Measurements from ENCODE around the gene NOS3. TPM values are rescaled to one million over a fixed set of nuclear protein-coding genes. Genes with fewer than 3 reads are reported as not detected.

NOS3 gene
- total and polyA plus RNA-seq, 9 of the 15 experiments (the other 6 are each of a cell fraction or from before 2014, with no cell fraction given) = 1.1 to 121 (median 23.6) TPM

DNA sequence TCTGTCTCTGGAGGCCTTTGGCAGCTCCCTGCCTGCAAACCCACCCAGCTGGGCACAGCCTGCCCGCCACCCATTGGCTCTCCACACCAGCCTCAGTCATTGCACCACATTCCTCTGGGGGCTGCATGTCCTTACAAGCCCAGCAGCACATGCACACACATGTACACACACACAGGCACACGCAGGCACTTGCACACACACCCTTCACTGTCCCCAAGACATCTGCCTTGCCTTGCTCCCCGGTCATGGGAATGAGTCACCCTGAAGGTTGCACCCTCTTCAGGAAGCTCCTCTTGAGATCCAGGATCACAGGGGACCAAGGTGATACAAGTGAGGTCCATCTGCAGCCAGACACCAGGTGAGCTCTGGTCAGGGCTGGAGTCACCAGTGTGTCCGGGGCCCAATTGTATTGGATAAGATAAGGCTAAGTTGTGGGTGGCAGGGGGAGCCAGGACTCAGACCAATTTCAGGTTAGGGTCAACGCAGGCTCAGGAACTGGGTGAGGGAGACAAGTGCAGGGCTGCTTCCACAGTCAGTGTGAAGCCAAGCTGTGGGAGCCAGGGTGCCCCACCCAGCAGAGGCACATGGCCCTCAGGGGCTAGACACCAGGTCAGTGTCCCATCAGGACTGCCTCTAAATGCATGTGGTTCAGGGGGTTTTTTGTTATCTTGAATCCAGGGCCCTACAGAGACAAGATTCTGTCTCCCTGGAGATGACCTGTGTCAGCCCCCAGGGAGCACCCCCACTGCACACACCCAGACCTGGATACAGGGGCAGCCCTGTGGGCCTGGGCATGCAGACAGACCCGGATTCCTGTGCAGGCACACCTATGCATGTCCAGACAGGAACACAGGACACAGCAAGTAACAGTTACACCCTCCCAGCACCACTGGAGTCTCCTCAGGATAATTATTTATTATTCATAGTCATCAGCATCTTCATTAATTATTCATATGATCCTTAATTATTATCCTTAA, 46.5 kb upstream of the NOS3 start (continued):
- TF ChIP-seq, protein P1, sequence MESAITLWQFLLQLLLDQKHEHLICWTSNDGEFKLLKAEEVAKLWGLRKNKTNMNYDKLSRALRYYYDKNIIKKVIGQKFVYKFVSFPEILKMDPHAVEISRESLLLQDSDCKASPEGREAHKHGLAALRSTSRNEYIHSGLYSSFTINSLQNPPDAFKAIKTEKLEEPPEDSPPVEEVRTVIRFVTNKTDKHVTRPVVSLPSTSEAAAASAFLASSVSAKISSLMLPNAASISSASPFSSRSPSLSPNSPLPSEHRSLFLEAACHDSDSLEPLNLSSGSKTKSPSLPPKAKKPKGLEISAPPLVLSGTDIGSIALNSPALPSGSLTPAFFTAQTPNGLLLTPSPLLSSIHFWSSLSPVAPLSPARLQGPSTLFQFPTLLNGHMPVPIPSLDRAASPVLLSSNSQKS (CRISPR knock-in tag; IDR thresholded peaks at IDR 0.05) = no peak
- TF ChIP-seq ZNF785 (CRISPR knock-in tag; IDR thresholded peaks at IDR 0.05) = no peak
- no peak for TF ChIP-seq ZNF384 (IDR thresholded peaks at IDR 0.05; ENCODE audit: low read depth, low read length)
- no peak for TF ChIP-seq STAT5B (CRISPR knock-in tag; IDR thresholded peaks at IDR 0.05)
- no peak for TF ChIP-seq XRCC5 (IDR thresholded peaks at IDR 0.05; ENCODE audit: low read depth, low read length)
- TF ChIP-seq MEIS2 (IDR thresholded peaks at IDR 0.05; ENCODE audit: partially characterized antibody) = no peak
- TF ChIP-seq HCFC1 (IDR thresholded peaks at IDR 0.05; ENCODE audit: low read depth, low read length) = no peak
- no peak for TF ChIP-seq NFATC3 (IDR thresholded peaks at IDR 0.05)
- peak; percentile 76 for TF ChIP-seq POLR2B (IDR thresholded peaks at IDR 0.05; ENCODE audit: low read depth, partially characterized antibody)
- TF ChIP-seq JUND (IDR thresholded peaks at IDR 0.05; ENCODE audit: borderline replicate concordance, low read depth, low read length) = peak; percentile 70; the same call in 1 of the 2 replicates
- TF ChIP-seq JUND (tag; IDR thresholded peaks at IDR 0.05; ENCODE audit: borderline replicate concordance, low read depth, low read length) = peak; percentile 75; the same call in 2 of the 3 replicates
- TF ChIP-seq, protein P2, sequence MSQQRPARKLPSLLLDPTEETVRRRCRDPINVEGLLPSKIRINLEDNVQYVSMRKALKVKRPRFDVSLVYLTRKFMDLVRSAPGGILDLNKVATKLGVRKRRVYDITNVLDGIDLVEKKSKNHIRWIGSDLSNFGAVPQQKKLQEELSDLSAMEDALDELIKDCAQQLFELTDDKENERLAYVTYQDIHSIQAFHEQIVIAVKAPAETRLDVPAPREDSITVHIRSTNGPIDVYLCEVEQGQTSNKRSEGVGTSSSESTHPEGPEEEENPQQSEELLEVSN (IDR thresholded peaks at IDR 0.05; ENCODE audit: borderline replicate concordance in 1 of 2, extremely low read depth in 1 of 2, insufficient read depth in 1 of 2, insufficient read length in 1 of 2, low read depth in 1 of 2, low read length in 1 of 2, poor library complexity in 1 of 2, severe bottlenecking in 1 of 2) = no peak
- TF ChIP-seq, protein P3, sequence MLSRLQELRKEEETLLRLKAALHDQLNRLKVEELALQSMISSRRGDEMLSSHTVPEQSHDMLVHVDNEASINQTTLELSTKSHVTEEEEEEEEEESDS (CRISPR knock-in tag; IDR thresholded peaks at IDR 0.05) = no peak
- no peak for TF ChIP-seq ZNF232 (CRISPR knock-in tag; IDR thresholded peaks at IDR 0.05)
- no peak for TF ChIP-seq HNRNPK (IDR thresholded peaks at IDR 0.05; ENCODE audit: low read depth, low read length, poor library complexity, severe bottlenecking)
- 0 out of 2 replicates have a peak, but pooled peaks have one; percentile 21 for TF ChIP-seq ZNF717 (CRISPR knock-in tag; IDR thresholded peaks at IDR 0.05)
- no peak for TF ChIP-seq HDAC8 (tag; IDR thresholded peaks at IDR 0.05)
- TF ChIP-seq, protein P4, sequence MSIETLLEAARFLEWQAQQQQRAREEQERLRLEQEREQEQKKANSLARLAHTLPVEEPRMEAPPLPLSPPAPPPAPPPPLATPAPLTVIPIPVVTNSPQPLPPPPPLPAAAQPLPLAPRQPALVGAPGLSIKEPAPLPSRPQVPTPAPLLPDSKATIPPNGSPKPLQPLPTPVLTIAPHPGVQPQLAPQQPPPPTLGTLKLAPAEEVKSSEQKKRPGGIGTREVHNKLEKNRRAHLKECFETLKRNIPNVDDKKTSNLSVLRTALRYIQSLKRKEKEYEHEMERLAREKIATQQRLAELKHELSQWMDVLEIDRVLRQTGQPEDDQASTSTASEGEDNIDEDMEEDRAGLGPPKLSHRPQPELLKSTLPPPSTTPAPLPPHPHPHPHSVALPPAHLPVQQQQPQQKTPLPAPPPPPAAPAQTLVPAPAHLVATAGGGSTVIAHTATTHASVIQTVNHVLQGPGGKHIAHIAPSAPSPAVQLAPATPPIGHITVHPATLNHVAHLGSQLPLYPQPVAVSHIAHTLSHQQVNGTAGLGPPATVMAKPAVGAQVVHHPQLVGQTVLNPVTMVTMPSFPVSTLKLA (conservative IDR thresholded peaks at IDR 0.05) = 0 out of 4 replicates have a peak, but pooled peaks of 1 of the 2 experiments have one; percentile 4
- TF ChIP-seq, protein P5, sequence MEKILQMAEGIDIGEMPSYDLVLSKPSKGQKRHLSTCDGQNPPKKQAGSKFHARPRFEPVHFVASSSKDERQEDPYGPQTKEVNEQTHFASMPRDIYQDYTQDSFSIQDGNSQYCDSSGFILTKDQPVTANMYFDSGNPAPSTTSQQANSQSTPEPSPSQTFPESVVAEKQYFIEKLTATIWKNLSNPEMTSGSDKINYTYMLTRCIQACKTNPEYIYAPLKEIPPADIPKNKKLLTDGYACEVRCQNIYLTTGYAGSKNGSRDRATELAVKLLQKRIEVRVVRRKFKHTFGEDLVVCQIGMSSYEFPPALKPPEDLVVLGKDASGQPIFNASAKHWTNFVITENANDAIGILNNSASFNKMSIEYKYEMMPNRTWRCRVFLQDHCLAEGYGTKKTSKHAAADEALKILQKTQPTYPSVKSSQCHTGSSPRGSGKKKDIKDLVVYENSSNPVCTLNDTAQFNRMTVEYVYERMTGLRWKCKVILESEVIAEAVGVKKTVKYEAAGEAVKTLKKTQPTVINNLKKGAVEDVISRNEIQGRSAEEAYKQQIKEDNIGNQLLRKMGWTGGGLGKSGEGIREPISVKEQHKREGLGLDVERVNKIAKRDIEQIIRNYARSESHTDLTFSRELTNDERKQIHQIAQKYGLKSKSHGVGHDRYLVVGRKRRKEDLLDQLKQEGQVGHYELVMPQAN (IDR thresholded peaks at IDR 0.05; ENCODE audit: borderline replicate concordance) = 0 out of 2 replicates have a peak, but pooled peaks have one; percentile 15
- no peak for TF ChIP-seq ZNF830 (CRISPR knock-in tag; IDR thresholded peaks at IDR 0.05)

Data from K562 (cell line).